HepG2 (cell line): ENCODE measurements around the gene RABGEF1.

Source experiments
- TFE3 ChIP-seq: IDR thresholded peaks from 2 replicates; pipeline ENCODE4 v1.6.1; 2016
- ZNF431 ChIP-seq: sonication (generic); formaldehyde crosslinking; IDR thresholded peaks from 2 replicates; pipeline ENCODE4 v1.9.0; 2022; ENCODE audit warnings: missing genetic modification reagents, low read depth, mild to moderate bottlenecking, borderline replicate concordance
- TF ChIP-seq, protein P1 (sequence below): sonication (generic); formaldehyde crosslinking; IDR thresholded peaks from 2 replicates; pipeline ENCODE4 v1.4.0; 2020; ENCODE audit warnings: missing genetic modification reagents

GRCh38 chr7:66768865-66769832 lies 28.6 kb downstream of the RABGEF1 start:
- TF ChIP-seq TFE3 (CRISPR knock-in tag) (no peak), ZNF431 (CRISPR knock-in tag) (no peak)
- TF ChIP-seq, protein P1, sequence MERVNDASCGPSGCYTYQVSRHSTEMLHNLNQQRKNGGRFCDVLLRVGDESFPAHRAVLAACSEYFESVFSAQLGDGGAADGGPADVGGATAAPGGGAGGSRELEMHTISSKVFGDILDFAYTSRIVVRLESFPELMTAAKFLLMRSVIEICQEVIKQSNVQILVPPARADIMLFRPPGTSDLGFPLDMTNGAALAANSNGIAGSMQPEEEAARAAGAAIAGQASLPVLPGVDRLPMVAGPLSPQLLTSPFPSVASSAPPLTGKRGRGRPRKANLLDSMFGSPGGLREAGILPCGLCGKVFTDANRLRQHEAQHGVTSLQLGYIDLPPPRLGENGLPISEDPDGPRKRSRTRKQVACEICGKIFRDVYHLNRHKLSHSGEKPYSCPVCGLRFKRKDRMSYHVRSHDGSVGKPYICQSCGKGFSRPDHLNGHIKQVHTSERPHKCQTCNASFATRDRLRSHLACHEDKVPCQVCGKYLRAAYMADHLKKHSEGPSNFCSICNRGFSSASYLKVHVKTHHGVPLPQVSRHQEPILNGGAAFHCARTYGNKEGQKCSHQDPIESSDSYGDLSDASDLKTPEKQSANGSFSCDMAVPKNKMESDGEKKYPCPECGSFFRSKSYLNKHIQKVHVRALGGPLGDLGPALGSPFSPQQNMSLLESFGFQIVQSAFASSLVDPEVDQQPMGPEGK (CRISPR knock-in tag): no peak
